ENCODE measurements around the gene SMYD3. TPM values are rescaled to one million over a fixed set of nuclear protein-coding genes. Genes with fewer than 3 reads are reported as not detected.

Gene SMYD3
- total and polyA plus RNA-seq, 9 donors = 8.0 to 13.9 (median 9.6) TPM

- no peak overlapping the region for H3K27ac ChIP-seq (ENCODE audit: low read length)
- DNase-seq = no peak
- H3K36me3 ChIP-seq (ENCODE audit: control insufficient read depth, insufficient read depth, low read length) = no peaks in the 10 kb centered on the region
- H3K4me3 ChIP-seq (ENCODE audit: low read length) = no peak overlapping the region
- H3K4me1 ChIP-seq (ENCODE audit: control insufficient read depth, insufficient read depth, low read length) = no peaks in the 10 kb centered on the region
- 80% methylated on average over 1 of the region's 2 CpGs for WGBS (ENCODE audit: insufficient coverage)
- no peaks in the 10 kb centered on the region for H3K27me3 ChIP-seq (ENCODE audit: control insufficient read depth, insufficient read depth, low read length)
- H3K9me3 ChIP-seq (replicated peaks; ENCODE audit: control insufficient read depth, low read depth, low read length) = peaks cover 3% of the 10 kb centered on the region
Measured at GRCh38 chr1:246226041-246226440, 281.0 kb downstream of the SMYD3 start.

DNA sequence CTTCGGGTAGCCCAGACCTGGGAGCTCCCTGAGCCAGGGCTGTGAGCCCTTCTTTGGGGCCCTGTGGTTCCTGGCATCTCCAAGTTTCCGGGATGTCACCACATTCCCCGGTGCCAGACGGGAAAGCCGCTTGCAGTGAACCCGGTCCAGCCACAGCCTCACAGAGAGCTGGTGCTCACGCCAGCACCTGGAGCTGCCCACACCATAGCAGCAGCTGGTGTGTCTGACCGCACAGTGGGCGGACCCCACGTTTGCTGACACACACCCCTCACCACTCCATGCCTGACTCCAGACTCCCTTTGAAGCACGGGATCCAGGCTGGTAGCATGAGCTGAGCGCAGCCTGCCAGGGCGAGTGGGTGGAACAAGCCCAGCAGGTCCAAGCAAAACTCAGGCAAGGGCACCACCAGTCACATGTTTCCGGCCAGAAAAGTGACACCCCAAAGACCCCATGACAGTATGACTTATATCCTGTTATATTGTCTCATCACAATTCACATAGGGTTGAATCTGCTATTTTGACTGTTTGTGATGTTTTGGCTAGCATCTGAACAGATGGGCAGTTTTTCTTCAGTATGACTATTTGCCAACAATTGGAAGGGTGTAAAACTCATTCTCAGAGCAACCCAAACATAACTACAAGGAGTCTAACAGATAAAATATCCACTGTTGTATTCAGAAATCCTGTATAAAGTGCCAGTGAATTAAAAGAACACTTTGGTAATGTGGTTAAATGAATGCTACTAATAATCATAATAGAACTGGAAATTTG, 285.4 kb downstream of the SMYD3 start:
- no peak overlapping the region for H3K27ac ChIP-seq (ENCODE audit: low read length)
- peaks cover 8% of the 10 kb centered on the region for H3K9me3 ChIP-seq (replicated peaks; ENCODE audit: control insufficient read depth, low read depth, low read length)
- WGBS (ENCODE audit: insufficient coverage) = 79% methylated on average over 9 of the region's 14 CpGs
- H3K27me3 ChIP-seq (ENCODE audit: control insufficient read depth, insufficient read depth, low read length) = no peaks in the 10 kb centered on the region
- DNase-seq = no peak
- H3K4me1 ChIP-seq (ENCODE audit: control insufficient read depth, insufficient read depth, low read length) = peaks cover 2% of the 10 kb centered on the region
- no peaks in the 10 kb centered on the region for H3K36me3 ChIP-seq (ENCODE audit: control insufficient read depth, insufficient read depth, low read length)
- no peak overlapping the region for H3K4me3 ChIP-seq (ENCODE audit: low read length)

GRCh38 chr1:246220495-246221065, 286.5 kb downstream of the SMYD3 start:
- Histone ChIP-seq H3K27ac (ENCODE audit: low read length) (no peak overlapping the region), H3K27me3 (ENCODE audit: control insufficient read depth, insufficient read depth, low read length) (no peaks in the 10 kb centered on the region), H3K4me1 (ENCODE audit: control insufficient read depth, insufficient read depth, low read length) (peaks cover 2% of the 10 kb centered on the region), H3K36me3 (ENCODE audit: control insufficient read depth, insufficient read depth, low read length) (no peaks in the 10 kb centered on the region), H3K4me3 (ENCODE audit: low read length) (no peak overlapping the region), H3K9me3 (replicated peaks; ENCODE audit: control insufficient read depth, low read depth, low read length) (peaks cover 8% of the 10 kb centered on the region)
- DNase-seq = no peak
- 90% methylated on average over 8 of the region's 8 CpGs for WGBS (ENCODE audit: insufficient coverage)

GRCh38 chr1:246219508-246220030, 287.5 kb downstream of the SMYD3 start:
- no peak overlapping the region for H3K27ac ChIP-seq (ENCODE audit: low read length)
- 47% methylated on average over 6 of the region's 11 CpGs for WGBS (ENCODE audit: insufficient coverage)

DNA sequence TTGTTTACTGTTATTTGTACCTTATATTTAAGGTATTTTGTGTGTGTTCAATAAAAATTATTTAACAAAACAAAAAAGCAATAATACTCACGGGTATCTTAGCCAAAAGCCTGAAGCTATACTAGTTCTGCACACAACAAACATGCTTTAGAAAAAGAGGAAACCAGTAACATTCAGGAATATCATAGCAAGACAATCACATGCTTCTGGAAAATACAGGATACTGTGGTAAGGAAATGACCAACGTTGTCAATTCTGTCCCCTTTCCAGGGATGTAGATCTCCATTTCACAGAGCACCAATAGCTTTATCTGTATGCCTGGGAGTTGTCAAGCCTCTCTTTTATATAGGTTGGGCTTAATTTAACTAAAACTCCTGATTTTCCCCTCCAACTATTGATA, 288.4 kb downstream of the SMYD3 start:
- no peak for DNase-seq
- no peak overlapping the region for H3K4me3 ChIP-seq (ENCODE audit: low read length)
- H3K9me3 ChIP-seq (replicated peaks; ENCODE audit: control insufficient read depth, low read depth, low read length) = peaks cover 8% of the 10 kb centered on the region
- H3K4me1 ChIP-seq (ENCODE audit: control insufficient read depth, insufficient read depth, low read length) = peaks cover 2% of the 10 kb centered on the region
- H3K27ac ChIP-seq (ENCODE audit: low read length) = no peak overlapping the region
- WGBS (ENCODE audit: insufficient coverage) = no CpG with 5 or more reads among the region's 2 CpGs
- H3K36me3 ChIP-seq (ENCODE audit: control insufficient read depth, insufficient read depth, low read length) = no peaks in the 10 kb centered on the region
- H3K27me3 ChIP-seq (ENCODE audit: control insufficient read depth, insufficient read depth, low read length) = no peaks in the 10 kb centered on the region

More at GRCh38 chr1:246219508-246220030, 287.5 kb downstream of the SMYD3 start:
- no peaks in the 10 kb centered on the region for H3K36me3 ChIP-seq (ENCODE audit: control insufficient read depth, insufficient read depth, low read length)
- no peaks in the 10 kb centered on the region for H3K27me3 ChIP-seq (ENCODE audit: control insufficient read depth, insufficient read depth, low read length)
- no peak overlapping the region for H3K4me3 ChIP-seq (ENCODE audit: low read length)
- peaks cover 2% of the 10 kb centered on the region for H3K4me1 ChIP-seq (ENCODE audit: control insufficient read depth, insufficient read depth, low read length)
- DNase-seq = peak; percentile 7
- H3K9me3 ChIP-seq (replicated peaks; ENCODE audit: control insufficient read depth, low read depth, low read length) = peaks cover 8% of the 10 kb centered on the region

GRCh38 chr1:246216906-246217305, 290.2 kb downstream of the SMYD3 start:
- Histone ChIP-seq H3K36me3 (ENCODE audit: control insufficient read depth, insufficient read depth, low read length) (no peaks in the 10 kb centered on the region), H3K27ac (ENCODE audit: low read length) (no peak overlapping the region), H3K27me3 (ENCODE audit: control insufficient read depth, insufficient read depth, low read length) (no peaks in the 10 kb centered on the region), H3K4me3 (ENCODE audit: low read length) (no peak overlapping the region), H3K9me3 (replicated peaks; ENCODE audit: control insufficient read depth, low read depth, low read length) (peaks cover 8% of the 10 kb centered on the region), H3K4me1 (ENCODE audit: control insufficient read depth, insufficient read depth, low read length) (peaks cover 2% of the 10 kb centered on the region)
- DNase-seq = no peak

DNA sequence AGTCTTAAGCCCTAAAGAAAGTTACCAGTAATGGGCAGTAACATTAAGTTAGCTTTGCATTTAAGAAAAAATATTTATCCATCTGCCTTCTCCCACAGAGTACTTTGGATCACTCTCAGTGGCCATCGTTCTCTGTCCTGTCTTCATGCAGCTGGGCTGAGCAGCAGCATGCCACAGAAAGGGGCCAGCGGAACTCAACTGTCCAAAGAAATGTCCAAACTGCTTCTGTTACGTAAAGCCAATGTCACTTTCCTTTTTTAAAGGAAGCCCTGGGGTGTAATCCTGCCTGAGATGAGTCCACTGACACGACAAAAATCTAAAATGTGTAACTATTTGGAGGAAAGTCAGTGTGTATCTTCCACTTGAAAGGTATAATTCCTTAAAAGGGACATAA, 291.6 kb downstream of the SMYD3 start:
- 0% methylated on average over 1 of the region's 4 CpGs for WGBS (ENCODE audit: insufficient coverage)
- H3K36me3 ChIP-seq (ENCODE audit: control insufficient read depth, insufficient read depth, low read length) = no peaks in the 10 kb centered on the region
- no peak overlapping the region for H3K27ac ChIP-seq (ENCODE audit: low read length)
- H3K4me3 ChIP-seq (ENCODE audit: low read length) = no peak overlapping the region
- no peaks in the 10 kb centered on the region for H3K27me3 ChIP-seq (ENCODE audit: control insufficient read depth, insufficient read depth, low read length)
- no peak for DNase-seq
- peaks cover 2% of the 10 kb centered on the region for H3K4me1 ChIP-seq (ENCODE audit: control insufficient read depth, insufficient read depth, low read length)
- no peaks in the 10 kb centered on the region for H3K9me3 ChIP-seq (replicated peaks; ENCODE audit: control insufficient read depth, low read depth, low read length)

- H3K4me1 ChIP-seq (ENCODE audit: control insufficient read depth, insufficient read depth, low read length) = peaks cover 2% of the 10 kb centered on the region
- no peak overlapping the region for H3K27ac ChIP-seq (ENCODE audit: low read length)
- WGBS (ENCODE audit: insufficient coverage) = no CpG with 5 or more reads among the region's 9 CpGs
- H3K36me3 ChIP-seq (ENCODE audit: control insufficient read depth, insufficient read depth, low read length) = no peaks in the 10 kb centered on the region
- H3K27me3 ChIP-seq (ENCODE audit: control insufficient read depth, insufficient read depth, low read length) = no peaks in the 10 kb centered on the region
- peak; percentile 79 for DNase-seq
- no peak overlapping the region for H3K4me3 ChIP-seq (ENCODE audit: low read length)
- H3K9me3 ChIP-seq (replicated peaks; ENCODE audit: control insufficient read depth, low read depth, low read length) = no peaks in the 10 kb centered on the region
Measured at GRCh38 chr1:246214708-246215509, 292.2 kb downstream of the SMYD3 start.

GRCh38 chr1:246213947-246214346, 293.1 kb downstream of the SMYD3 start:
- Histone ChIP-seq H3K4me3 (ENCODE audit: low read length) (no peak overlapping the region), H3K4me1 (ENCODE audit: control insufficient read depth, insufficient read depth, low read length) (no peaks in the 10 kb centered on the region)
- no CpG with 5 or more reads among the region's 1 CpG for WGBS (ENCODE audit: insufficient coverage)

DNA sequence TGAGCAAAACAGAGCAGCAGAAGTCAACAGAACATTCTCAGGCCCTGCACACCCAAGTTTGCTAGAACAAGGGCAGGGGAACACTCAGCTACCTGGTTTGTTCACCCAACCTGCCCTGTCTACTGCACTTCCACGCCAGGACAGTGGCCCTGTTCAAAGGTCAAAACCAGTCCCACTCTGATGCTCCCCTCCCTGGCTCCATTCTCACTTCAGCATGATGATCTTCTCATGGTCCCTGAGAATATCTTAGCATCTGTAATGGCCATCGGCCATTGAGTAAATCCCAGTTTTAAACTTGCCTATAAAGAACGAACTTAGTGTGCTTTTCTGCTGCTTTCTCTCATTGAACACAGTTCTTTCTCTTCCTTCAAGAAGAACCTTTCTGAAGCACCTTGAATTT, 293.6 kb downstream of the SMYD3 start:
- no peak overlapping the region for H3K4me3 ChIP-seq (ENCODE audit: low read length)

More at GRCh38 chr1:246213947-246214346, 293.1 kb downstream of the SMYD3 start:
- Histone ChIP-seq H3K27ac (ENCODE audit: low read length) (no peak overlapping the region), H3K36me3 (ENCODE audit: control insufficient read depth, insufficient read depth, low read length) (no peaks in the 10 kb centered on the region), H3K27me3 (ENCODE audit: control insufficient read depth, insufficient read depth, low read length) (no peaks in the 10 kb centered on the region), H3K9me3 (replicated peaks; ENCODE audit: control insufficient read depth, low read depth, low read length) (no peaks in the 10 kb centered on the region)
- DNase-seq = no peak

More for the DNA sequence above, 293.6 kb downstream of the SMYD3 start:
- Histone ChIP-seq H3K9me3 (replicated peaks; ENCODE audit: control insufficient read depth, low read depth, low read length) (no peaks in the 10 kb centered on the region), H3K27ac (ENCODE audit: low read length) (no peak overlapping the region), H3K36me3 (ENCODE audit: control insufficient read depth, insufficient read depth, low read length) (no peaks in the 10 kb centered on the region), H3K27me3 (ENCODE audit: control insufficient read depth, insufficient read depth, low read length) (no peaks in the 10 kb centered on the region), H3K4me1 (ENCODE audit: control insufficient read depth, insufficient read depth, low read length) (no peaks in the 10 kb centered on the region)
- WGBS (ENCODE audit: insufficient coverage) = 84% methylated on average over 3 of the region's 3 CpGs
- DNase-seq = no peak
